H1 (cell line): ENCODE data around the gene LTB. TPM values are rescaled to one million over a fixed set of nuclear protein-coding genes. Genes with fewer than 3 reads are reported as not detected.

Experiments
- BRCA1 ChIP-seq: IDR thresholded peaks from 2 replicates; pipeline ENCODE4 v1.6.1; 2012; ENCODE audit warnings: low read depth, low read length, improper control_type of control experiment
- CREB1 ChIP-seq: IDR thresholded peaks from 2 replicates; pipeline ENCODE4 v1.6.1; 2012; ENCODE audit warnings: inconsistent platforms
- SRF ChIP-seq: IDR thresholded peaks from 2 replicates; pipeline ENCODE4 v1.6.1; 2011; ENCODE audit warnings: mild to moderate bottlenecking, low read depth, low read length, moderate library complexity
- polyA plus RNA-seq, 7 experiments: library from polyadenylated mRNA; depleted of rRNA in 3 of 7; stranded (reverse) in 5 of 7; unstranded in 2 of 7; fragments of >200 nt in 5 of 7; fragments of 200-250 nt in 2 of 7; gene quantifications; 1 replicate in 5 of 7; 2 replicates in 1 of 7; 4 replicates in 1 of 7; pipeline versions ENCODE4 v1.2.1 to v1.2.3, GENCODE V29; 2011 to 2013; ENCODE audit warnings: missing spikeins in 2 of 7, mixed read lengths in 2 of 7
- total RNA-seq: library from RNA; stranded (reverse); fragmentation: NEBNext Ultra II Directional; extraction: Animal tissue kit (Norgen Biotek cat#: 25700); gene quantifications from 2 replicates; pipeline ENCODE4 v1.2.1, GENCODE V29; 2021
- TF ChIP-seq, protein P1 (sequence below): fragments of 300-600 bp; sonication (generic); IDR thresholded peaks from 2 replicates; pipeline ENCODE4 v1.7.1; 2012; ENCODE audit warnings: low read length, moderate library complexity, mild to moderate bottlenecking, inconsistent platforms; ENCODE audit not compliant: insufficient replicate concordance

LTB gene
- total and polyA plus RNA-seq, 2 of the 8 experiments (the other 6 are each of a cell fraction or from before 2014, with no cell fraction given): 0.43 to 0.47 TPM

DNA sequence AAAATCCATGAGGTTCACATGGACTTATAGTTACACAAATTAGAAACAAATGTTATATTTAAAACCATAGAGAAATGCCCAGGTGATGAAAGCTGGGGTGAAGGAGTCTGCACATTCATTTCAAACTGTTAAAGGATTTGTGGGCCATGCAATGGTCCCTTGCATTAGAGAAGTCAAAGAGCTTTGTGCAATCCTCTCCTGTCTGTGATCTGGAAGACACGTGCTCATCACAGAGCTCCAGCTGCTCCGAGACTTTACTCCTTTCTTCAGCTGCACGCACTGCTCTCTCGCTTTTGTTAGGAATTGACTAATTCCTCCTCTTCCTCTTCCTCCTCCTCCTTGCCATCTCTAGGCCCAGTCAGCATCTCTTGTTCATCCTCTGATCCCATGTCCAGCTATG, 28.7 kb upstream of the LTB start (continued):
- TF ChIP-seq, protein P1, sequence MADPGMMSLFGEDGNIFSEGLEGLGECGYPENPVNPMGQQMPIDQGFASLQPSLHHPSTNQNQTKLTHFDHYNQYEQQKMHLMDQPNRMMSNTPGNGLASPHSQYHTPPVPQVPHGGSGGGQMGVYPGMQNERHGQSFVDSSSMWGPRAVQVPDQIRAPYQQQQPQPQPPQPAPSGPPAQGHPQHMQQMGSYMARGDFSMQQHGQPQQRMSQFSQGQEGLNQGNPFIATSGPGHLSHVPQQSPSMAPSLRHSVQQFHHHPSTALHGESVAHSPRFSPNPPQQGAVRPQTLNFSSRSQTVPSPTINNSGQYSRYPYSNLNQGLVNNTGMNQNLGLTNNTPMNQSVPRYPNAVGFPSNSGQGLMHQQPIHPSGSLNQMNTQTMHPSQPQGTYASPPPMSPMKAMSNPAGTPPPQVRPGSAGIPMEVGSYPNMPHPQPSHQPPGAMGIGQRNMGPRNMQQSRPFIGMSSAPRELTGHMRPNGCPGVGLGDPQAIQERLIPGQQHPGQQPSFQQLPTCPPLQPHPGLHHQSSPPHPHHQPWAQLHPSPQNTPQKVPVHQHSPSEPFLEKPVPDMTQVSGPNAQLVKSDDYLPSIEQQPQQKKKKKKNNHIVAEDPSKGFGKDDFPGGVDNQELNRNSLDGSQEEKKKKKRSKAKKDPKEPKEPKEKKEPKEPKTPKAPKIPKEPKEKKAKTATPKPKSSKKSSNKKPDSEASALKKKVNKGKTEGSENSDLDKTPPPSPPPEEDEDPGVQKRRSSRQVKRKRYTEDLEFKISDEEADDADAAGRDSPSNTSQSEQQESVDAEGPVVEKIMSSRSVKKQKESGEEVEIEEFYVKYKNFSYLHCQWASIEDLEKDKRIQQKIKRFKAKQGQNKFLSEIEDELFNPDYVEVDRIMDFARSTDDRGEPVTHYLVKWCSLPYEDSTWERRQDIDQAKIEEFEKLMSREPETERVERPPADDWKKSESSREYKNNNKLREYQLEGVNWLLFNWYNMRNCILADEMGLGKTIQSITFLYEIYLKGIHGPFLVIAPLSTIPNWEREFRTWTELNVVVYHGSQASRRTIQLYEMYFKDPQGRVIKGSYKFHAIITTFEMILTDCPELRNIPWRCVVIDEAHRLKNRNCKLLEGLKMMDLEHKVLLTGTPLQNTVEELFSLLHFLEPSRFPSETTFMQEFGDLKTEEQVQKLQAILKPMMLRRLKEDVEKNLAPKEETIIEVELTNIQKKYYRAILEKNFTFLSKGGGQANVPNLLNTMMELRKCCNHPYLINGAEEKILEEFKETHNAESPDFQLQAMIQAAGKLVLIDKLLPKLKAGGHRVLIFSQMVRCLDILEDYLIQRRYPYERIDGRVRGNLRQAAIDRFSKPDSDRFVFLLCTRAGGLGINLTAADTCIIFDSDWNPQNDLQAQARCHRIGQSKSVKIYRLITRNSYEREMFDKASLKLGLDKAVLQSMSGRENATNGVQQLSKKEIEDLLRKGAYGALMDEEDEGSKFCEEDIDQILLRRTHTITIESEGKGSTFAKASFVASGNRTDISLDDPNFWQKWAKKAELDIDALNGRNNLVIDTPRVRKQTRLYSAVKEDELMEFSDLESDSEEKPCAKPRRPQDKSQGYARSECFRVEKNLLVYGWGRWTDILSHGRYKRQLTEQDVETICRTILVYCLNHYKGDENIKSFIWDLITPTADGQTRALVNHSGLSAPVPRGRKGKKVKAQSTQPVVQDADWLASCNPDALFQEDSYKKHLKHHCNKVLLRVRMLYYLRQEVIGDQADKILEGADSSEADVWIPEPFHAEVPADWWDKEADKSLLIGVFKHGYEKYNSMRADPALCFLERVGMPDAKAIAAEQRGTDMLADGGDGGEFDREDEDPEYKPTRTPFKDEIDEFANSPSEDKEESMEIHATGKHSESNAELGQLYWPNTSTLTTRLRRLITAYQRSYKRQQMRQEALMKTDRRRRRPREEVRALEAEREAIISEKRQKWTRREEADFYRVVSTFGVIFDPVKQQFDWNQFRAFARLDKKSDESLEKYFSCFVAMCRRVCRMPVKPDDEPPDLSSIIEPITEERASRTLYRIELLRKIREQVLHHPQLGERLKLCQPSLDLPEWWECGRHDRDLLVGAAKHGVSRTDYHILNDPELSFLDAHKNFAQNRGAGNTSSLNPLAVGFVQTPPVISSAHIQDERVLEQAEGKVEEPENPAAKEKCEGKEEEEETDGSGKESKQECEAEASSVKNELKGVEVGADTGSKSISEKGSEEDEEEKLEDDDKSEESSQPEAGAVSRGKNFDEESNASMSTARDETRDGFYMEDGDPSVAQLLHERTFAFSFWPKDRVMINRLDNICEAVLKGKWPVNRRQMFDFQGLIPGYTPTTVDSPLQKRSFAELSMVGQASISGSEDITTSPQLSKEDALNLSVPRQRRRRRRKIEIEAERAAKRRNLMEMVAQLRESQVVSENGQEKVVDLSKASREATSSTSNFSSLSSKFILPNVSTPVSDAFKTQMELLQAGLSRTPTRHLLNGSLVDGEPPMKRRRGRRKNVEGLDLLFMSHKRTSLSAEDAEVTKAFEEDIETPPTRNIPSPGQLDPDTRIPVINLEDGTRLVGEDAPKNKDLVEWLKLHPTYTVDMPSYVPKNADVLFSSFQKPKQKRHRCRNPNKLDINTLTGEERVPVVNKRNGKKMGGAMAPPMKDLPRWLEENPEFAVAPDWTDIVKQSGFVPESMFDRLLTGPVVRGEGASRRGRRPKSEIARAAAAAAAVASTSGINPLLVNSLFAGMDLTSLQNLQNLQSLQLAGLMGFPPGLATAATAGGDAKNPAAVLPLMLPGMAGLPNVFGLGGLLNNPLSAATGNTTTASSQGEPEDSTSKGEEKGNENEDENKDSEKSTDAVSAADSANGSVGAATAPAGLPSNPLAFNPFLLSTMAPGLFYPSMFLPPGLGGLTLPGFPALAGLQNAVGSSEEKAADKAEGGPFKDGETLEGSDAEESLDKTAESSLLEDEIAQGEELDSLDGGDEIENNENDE: no peak
- no peak for TF ChIP-seq CREB1
- TF ChIP-seq BRCA1: no peak
- TF ChIP-seq SRF: no peak
